ENCODE data around the gene G6PC3. TPM values are rescaled to one million over a fixed set of nuclear protein-coding genes. Genes with fewer than 3 reads are reported as not detected.
A peak's percentile ranks its signal among the peaks of the same experiment; 100 is the strongest.

Gene G6PC3
- total and polyA plus RNA-seq, 2 donors (not counting 3 experiments of a cell fraction or from before 2014, with no cell fraction given): 78.4 to 194 TPM

- Histone ChIP-seq H3K4me3 (replicated peaks in 1 of 3; ENCODE audit: insufficient read depth in 1 of 3, low read depth in 1 of 3, low read length in 3 of 3) (no peak overlapping the region), H3K27me3 (ENCODE audit: control insufficient read depth in 2 of 2, insufficient read depth in 2 of 2, low read length in 2 of 2) (no peaks in the 10 kb centered on the region), H3K9me3 (replicated peaks; ENCODE audit: control insufficient read depth, insufficient read depth, low read length) (no peaks in the 10 kb centered on the region), H3K79me2 (ENCODE audit: control insufficient read depth, insufficient read depth, low read length) (no peaks in the 10 kb centered on the region), H2AFZ (ENCODE audit: low read depth, low read length) (no peak overlapping the region), H3K9ac (replicated peaks; ENCODE audit: extremely low read depth, insufficient read depth, low read length) (no peak overlapping the region), H3K4me1 (ENCODE audit: control insufficient read depth, extremely low read depth, insufficient read depth, low read length) (peaks cover 14% of the 10 kb centered on the region), H3K9me1 (replicated peaks; ENCODE audit: control insufficient read depth, extremely low read depth, insufficient read depth, low read length) (no peaks in the 10 kb centered on the region), H3K36me3 (ENCODE audit: control insufficient read depth in 2 of 2, extremely low read depth in 1 of 2, insufficient read depth in 2 of 2, low read length in 2 of 2) (no peaks in the 10 kb centered on the region), H3K27ac (ENCODE audit: insufficient read depth, low read depth, low read length) (no peak overlapping the region), H4K20me1 (replicated peaks; ENCODE audit: control insufficient read depth, extremely low read depth, insufficient read depth, low read length) (no peaks in the 10 kb centered on the region), H3K4me2 (ENCODE audit: insufficient read depth, low read length) (no peak overlapping the region)
- no peak for FAIRE-seq
- CTCF ChIA-PET: interaction anchor here (0.6 to 3.1 kb wide), 5 partner anchors 14 to 175 kb away, joined by 3 to 13 read pairs (median 4); no protein-coding TSS in a partner anchor
- POLR2A ChIA-PET: no interaction called here
- TF ChIP-seq POLR2A (IDR thresholded peaks at IDR 0.05; ENCODE audit: low read depth, low read length): no peak
- no peak for TF ChIP-seq FOS (IDR thresholded peaks at IDR 0.05; ENCODE audit: borderline replicate concordance, insufficient read depth, low read length)
- TF ChIP-seq GATA2 (IDR thresholded peaks at IDR 0.05; ENCODE audit: insufficient read depth, insufficient read length, low read depth, low read length): no peak
- TF ChIP-seq EZH2 (IDR thresholded peaks at IDR 0.05; ENCODE audit: borderline replicate concordance, low read depth, low read length, severe bottlenecking): no peak
- dilution Hi-C loops (cut with MboI; ENCODE audit: extremely low pct_ligation_motif_present, low sequenced_read_pairs): no loop called here
- DNase-seq (ENCODE audit: low read depth, low spot score): no peak
- intact Hi-C loops (cut with micrococcal nuclease): no loop called here
- no TSS peak for BruUV-seq (replicated peaks)
These were observed 38.7 kb downstream of the G6PC3 start for GRCh38 chr17:44109312-44109630.

- BruUV-seq (replicated peaks): no TSS peak
- Histone ChIP-seq H3K4me1 (ENCODE audit: control insufficient read depth, extremely low read depth, insufficient read depth, low read length) (peaks cover 14% of the 10 kb centered on the region), H2AFZ (ENCODE audit: low read depth, low read length) (no peak overlapping the region), H3K9me3 (replicated peaks; ENCODE audit: control insufficient read depth, insufficient read depth, low read length) (no peaks in the 10 kb centered on the region), H3K9ac (replicated peaks; ENCODE audit: extremely low read depth, insufficient read depth, low read length) (peak overlapping the region; percentile 20), H3K9me1 (replicated peaks; ENCODE audit: control insufficient read depth, extremely low read depth, insufficient read depth, low read length) (no peaks in the 10 kb centered on the region), H3K27ac (ENCODE audit: insufficient read depth, low read depth, low read length) (no peak overlapping the region), H3K4me3 (replicated peaks in 1 of 3; ENCODE audit: insufficient read depth in 1 of 3, low read depth in 1 of 3, low read length in 3 of 3) (no peak overlapping the region), H3K36me3 (ENCODE audit: control insufficient read depth in 2 of 2, extremely low read depth in 1 of 2, insufficient read depth in 2 of 2, low read length in 2 of 2) (peaks cover 0 to 5% of the 10 kb centered on the region in 2 experiments), H3K27me3 (ENCODE audit: control insufficient read depth in 2 of 2, insufficient read depth in 2 of 2, low read length in 2 of 2) (no peaks in the 10 kb centered on the region), H3K4me2 (ENCODE audit: insufficient read depth, low read length) (peak overlapping the region; percentile 49), H4K20me1 (replicated peaks; ENCODE audit: control insufficient read depth, extremely low read depth, insufficient read depth, low read length) (no peaks in the 10 kb centered on the region), H3K79me2 (ENCODE audit: control insufficient read depth, insufficient read depth, low read length) (no peaks in the 10 kb centered on the region)
- no peak for TF ChIP-seq GATA2 (IDR thresholded peaks at IDR 0.05; ENCODE audit: insufficient read depth, insufficient read length, low read depth, low read length)
- no peak for TF ChIP-seq MAX (IDR thresholded peaks at IDR 0.05; ENCODE audit: insufficient read depth, insufficient read length)
- TF ChIP-seq FOS (IDR thresholded peaks at IDR 0.05; ENCODE audit: borderline replicate concordance, insufficient read depth, low read length): no peak
- no peak for TF ChIP-seq JUN (IDR thresholded peaks at IDR 0.05; ENCODE audit: borderline replicate concordance, insufficient read depth, insufficient read length, low read depth)
- TF ChIP-seq POLR2AphosphoS5 (IDR thresholded peaks at IDR 0.05; ENCODE audit: insufficient read depth, low read depth, low read length): no peak
- no peak for TF ChIP-seq MYC (IDR thresholded peaks at IDR 0.05; ENCODE audit: low read depth, low read length)
- TF ChIP-seq EZH2 (IDR thresholded peaks at IDR 0.05; ENCODE audit: borderline replicate concordance, low read depth, low read length, severe bottlenecking): no peak
- no peak for TF ChIP-seq POLR2A (IDR thresholded peaks at IDR 0.05; ENCODE audit: low read depth, low read length)
- CTCF ChIA-PET: interaction anchor here (0.9 to 3.1 kb wide), 5 partner anchors 11 to 54 kb away, joined by 3 to 13 read pairs (median 6); no protein-coding TSS in a partner anchor
- FAIRE-seq (no peak), DNase-seq (ENCODE audit: low read depth, low spot score) (no peak)
- POLR2A ChIA-PET: no interaction called here
- dilution Hi-C loops (cut with MboI; ENCODE audit: extremely low pct_ligation_motif_present, low sequenced_read_pairs) (no loop called here), intact Hi-C loops (cut with micrococcal nuclease) (loop anchor here (10.0 kb wide), 1 partner anchor 105 kb away; the partner anchor contains the start of gene NAGS)
These were observed 39.6 kb downstream of the G6PC3 start for GRCh38 chr17:44110011-44110686.

Measured in endothelial cell of umbilical vein (primary cell).